HepG2 (cell line): Measurements from ENCODE around the gene LRRC4C. TPM values are rescaled to one million over a fixed set of nuclear protein-coding genes. Genes with fewer than 3 reads are reported as not detected.

Experiments
- HOXA9 ChIP-seq: sonication (generic); formaldehyde crosslinking; IDR thresholded peaks from 2 replicates; pipeline ENCODE4 v1.8.1; 2022; ENCODE audit warnings: missing genetic modification reagents, mild to moderate bottlenecking, moderate library complexity, borderline replicate concordance
- MXD4 ChIP-seq: IDR thresholded peaks from 2 replicates; pipeline ENCODE4 v1.6.1; 2016; ENCODE audit warnings: mild to moderate bottlenecking, missing biosample characterization, missing genetic modification reagents
- ZNF441 ChIP-seq: sonication (generic); formaldehyde crosslinking; IDR thresholded peaks from 2 replicates; pipeline ENCODE4 v1.7.0; 2021; ENCODE audit warnings: missing genetic modification reagents, borderline replicate concordance
- ZNF879 ChIP-seq: sonication (generic); formaldehyde crosslinking; IDR thresholded peaks from 2 replicates; pipeline ENCODE4 v1.8.1; 2023; ENCODE audit warnings: missing genetic modification reagents
- polyA plus RNA-seq, 8 experiments: library from polyadenylated mRNA; depleted of rRNA in 3 of 8; stranded (reverse) in 7 of 8; unstranded in 1 of 8; fragments of >200 nt; fragmentation: Illumina TruSeq in 4 of 8; extraction: Trizol in 4 of 8; gene quantifications; 2 replicates each; pipeline versions ENCODE4 v1.2.1 to v1.2.3, GENCODE V29; 2011 to 2016; ENCODE audit warnings: low read depth in 4 of 8, missing spikeins in 1 of 8, mixed read lengths in 1 of 8; ENCODE audit not compliant: insufficient read depth in 1 of 8
- total RNA-seq, 5 experiments: library from RNA; depleted of rRNA; stranded (reverse); fragments of >200 nt; fragmentation: Illumina TruSeq; extraction: Trizol; gene quantifications; 2 replicates each; pipeline ENCODE4 v1.2.3, GENCODE V29; 2016; ENCODE audit warnings: low read depth in 1 of 5
- TF ChIP-seq, protein P1 (sequence below): IDR thresholded peaks from 2 replicates; pipeline ENCODE4 v1.6.1; 2012; ENCODE audit warnings: low read length, improper control_type of control experiment
- TF ChIP-seq, protein P2 (sequence below): sonication (generic); formaldehyde crosslinking; IDR thresholded peaks from 2 replicates; pipeline ENCODE4 v1.4.0; 2020; ENCODE audit warnings: low read depth, mild to moderate bottlenecking, missing genetic modification reagents
- TF ChIP-seq, protein P3 (sequence below): sonication (generic); formaldehyde crosslinking; conservative IDR thresholded peaks from 2 replicates; pipeline ENCODE4 v1.5.0; 2020; ENCODE audit warnings: missing genetic modification reagents
- TF ChIP-seq, protein P4 (sequence below): IDR thresholded peaks from 2 replicates; pipeline ENCODE4 v1.6.1; 2016; ENCODE audit warnings: low read depth, missing genetic modification reagents, missing compliant biosample characterization
- TF ChIP-seq, protein P5 (sequence below): sonication (generic); formaldehyde crosslinking; IDR thresholded peaks from 2 replicates; pipeline ENCODE4 v1.5.1; 2020; ENCODE audit warnings: missing genetic modification reagents, mild to moderate bottlenecking, borderline replicate concordance

The LRRC4C gene
- total and polyA plus RNA-seq, 2 of the 13 experiments (the other 11 are each of a cell fraction or from before 2014, with no cell fraction given): not detected

DNA sequence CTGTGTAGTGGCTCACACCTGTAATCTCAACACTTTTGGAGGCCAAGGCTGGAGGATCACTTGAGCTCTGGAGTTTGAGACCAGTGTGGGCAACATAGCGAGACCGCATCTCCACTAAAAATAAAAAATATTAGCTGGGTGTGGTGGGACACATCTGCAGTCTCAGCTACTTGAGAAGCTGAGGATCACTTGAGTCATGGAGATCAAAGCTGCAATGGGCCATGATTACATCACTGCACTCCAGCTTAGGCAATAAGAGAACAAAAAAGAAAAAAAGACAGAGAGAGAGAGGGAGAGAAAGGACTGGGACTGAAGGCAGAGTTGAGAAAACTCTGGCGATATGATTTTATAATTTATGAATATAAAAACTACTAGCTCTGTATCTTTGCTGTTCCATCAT is 473.1 kb downstream of the LRRC4C start (continued):
- TF ChIP-seq MXD4 (CRISPR knock-in tag) (no peak), ZNF879 (CRISPR knock-in tag) (no peak), ZNF441 (CRISPR knock-in tag) (no peak), HOXA9 (CRISPR knock-in tag) (no peak)
- TF ChIP-seq, protein P1, sequence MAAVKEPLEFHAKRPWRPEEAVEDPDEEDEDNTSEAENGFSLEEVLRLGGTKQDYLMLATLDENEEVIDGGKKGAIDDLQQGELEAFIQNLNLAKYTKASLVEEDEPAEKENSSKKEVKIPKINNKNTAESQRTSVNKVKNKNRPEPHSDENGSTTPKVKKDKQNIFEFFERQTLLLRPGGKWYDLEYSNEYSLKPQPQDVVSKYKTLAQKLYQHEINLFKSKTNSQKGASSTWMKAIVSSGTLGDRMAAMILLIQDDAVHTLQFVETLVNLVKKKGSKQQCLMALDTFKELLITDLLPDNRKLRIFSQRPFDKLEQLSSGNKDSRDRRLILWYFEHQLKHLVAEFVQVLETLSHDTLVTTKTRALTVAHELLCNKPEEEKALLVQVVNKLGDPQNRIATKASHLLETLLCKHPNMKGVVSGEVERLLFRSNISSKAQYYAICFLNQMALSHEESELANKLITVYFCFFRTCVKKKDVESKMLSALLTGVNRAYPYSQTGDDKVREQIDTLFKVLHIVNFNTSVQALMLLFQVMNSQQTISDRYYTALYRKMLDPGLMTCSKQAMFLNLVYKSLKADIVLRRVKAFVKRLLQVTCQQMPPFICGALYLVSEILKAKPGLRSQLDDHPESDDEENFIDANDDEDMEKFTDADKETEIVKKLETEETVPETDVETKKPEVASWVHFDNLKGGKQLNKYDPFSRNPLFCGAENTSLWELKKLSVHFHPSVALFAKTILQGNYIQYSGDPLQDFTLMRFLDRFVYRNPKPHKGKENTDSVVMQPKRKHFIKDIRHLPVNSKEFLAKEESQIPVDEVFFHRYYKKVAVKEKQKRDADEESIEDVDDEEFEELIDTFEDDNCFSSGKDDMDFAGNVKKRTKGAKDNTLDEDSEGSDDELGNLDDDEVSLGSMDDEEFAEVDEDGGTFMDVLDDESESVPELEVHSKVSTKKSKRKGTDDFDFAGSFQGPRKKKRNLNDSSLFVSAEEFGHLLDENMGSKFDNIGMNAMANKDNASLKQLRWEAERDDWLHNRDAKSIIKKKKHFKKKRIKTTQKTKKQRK: no peak
- TF ChIP-seq, protein P2, sequence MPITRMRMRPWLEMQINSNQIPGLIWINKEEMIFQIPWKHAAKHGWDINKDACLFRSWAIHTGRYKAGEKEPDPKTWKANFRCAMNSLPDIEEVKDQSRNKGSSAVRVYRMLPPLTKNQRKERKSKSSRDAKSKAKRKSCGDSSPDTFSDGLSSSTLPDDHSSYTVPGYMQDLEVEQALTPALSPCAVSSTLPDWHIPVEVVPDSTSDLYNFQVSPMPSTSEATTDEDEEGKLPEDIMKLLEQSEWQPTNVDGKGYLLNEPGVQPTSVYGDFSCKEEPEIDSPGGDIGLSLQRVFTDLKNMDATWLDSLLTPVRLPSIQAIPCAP (CRISPR knock-in tag): no peak
- TF ChIP-seq, protein P3, sequence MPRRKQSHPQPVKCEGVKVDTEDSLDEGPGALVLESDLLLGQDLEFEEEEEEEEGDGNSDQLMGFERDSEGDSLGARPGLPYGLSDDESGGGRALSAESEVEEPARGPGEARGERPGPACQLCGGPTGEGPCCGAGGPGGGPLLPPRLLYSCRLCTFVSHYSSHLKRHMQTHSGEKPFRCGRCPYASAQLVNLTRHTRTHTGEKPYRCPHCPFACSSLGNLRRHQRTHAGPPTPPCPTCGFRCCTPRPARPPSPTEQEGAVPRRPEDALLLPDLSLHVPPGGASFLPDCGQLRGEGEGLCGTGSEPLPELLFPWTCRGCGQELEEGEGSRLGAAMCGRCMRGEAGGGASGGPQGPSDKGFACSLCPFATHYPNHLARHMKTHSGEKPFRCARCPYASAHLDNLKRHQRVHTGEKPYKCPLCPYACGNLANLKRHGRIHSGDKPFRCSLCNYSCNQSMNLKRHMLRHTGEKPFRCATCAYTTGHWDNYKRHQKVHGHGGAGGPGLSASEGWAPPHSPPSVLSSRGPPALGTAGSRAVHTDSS: no peak
- TF ChIP-seq, protein P4, sequence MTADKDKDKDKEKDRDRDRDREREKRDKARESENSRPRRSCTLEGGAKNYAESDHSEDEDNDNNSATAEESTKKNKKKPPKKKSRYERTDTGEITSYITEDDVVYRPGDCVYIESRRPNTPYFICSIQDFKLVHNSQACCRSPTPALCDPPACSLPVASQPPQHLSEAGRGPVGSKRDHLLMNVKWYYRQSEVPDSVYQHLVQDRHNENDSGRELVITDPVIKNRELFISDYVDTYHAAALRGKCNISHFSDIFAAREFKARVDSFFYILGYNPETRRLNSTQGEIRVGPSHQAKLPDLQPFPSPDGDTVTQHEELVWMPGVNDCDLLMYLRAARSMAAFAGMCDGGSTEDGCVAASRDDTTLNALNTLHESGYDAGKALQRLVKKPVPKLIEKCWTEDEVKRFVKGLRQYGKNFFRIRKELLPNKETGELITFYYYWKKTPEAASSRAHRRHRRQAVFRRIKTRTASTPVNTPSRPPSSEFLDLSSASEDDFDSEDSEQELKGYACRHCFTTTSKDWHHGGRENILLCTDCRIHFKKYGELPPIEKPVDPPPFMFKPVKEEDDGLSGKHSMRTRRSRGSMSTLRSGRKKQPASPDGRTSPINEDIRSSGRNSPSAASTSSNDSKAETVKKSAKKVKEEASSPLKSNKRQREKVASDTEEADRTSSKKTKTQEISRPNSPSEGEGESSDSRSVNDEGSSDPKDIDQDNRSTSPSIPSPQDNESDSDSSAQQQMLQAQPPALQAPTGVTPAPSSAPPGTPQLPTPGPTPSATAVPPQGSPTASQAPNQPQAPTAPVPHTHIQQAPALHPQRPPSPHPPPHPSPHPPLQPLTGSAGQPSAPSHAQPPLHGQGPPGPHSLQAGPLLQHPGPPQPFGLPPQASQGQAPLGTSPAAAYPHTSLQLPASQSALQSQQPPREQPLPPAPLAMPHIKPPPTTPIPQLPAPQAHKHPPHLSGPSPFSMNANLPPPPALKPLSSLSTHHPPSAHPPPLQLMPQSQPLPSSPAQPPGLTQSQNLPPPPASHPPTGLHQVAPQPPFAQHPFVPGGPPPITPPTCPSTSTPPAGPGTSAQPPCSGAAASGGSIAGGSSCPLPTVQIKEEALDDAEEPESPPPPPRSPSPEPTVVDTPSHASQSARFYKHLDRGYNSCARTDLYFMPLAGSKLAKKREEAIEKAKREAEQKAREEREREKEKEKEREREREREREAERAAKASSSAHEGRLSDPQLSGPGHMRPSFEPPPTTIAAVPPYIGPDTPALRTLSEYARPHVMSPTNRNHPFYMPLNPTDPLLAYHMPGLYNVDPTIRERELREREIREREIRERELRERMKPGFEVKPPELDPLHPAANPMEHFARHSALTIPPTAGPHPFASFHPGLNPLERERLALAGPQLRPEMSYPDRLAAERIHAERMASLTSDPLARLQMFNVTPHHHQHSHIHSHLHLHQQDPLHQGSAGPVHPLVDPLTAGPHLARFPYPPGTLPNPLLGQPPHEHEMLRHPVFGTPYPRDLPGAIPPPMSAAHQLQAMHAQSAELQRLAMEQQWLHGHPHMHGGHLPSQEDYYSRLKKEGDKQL (CRISPR knock-in tag): no peak
- TF ChIP-seq, protein P5, sequence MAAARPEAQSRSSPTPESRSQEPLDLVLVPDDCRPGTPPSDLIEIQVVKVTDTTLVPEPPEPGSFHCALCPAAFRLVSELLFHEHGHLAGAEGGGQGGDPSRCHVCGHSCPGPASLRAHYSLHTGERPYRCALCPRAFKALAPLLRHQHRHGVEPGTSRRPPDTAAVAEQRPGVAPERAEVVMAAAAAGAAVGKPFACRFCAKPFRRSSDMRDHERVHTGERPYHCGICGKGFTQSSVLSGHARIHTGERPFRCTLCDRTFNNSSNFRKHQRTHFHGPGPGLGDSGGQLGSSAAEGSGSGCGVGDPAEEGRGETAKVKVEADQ (CRISPR knock-in tag): no peak
